OCI-LY1 (cell line): ENCODE data around the gene ENTPD2.

ENCODE experiments used
- H2AFZ ChIP-seq: fragments of 200-600 bp; sonication (generic), shearing (Covaris generic); 2 replicates; pipeline ENCODE4 v1.6.0; 2014; ENCODE audit warnings: antibody characterized with exemption, mild to moderate bottlenecking, low read length
- H3F3A ChIP-seq: fragments of 200-600 bp; sonication (generic), shearing (Covaris generic); 2 replicates; pipeline ENCODE4 v1.6.0; 2014; ENCODE audit warnings: mild to moderate bottlenecking, antibody characterized with exemption, low read length, moderate library complexity; ENCODE audit not compliant: insufficient read depth
- H3K27ac ChIP-seq: fragments of 200-600 bp; sonication (generic); 2 replicates; pipeline ENCODE4 v1.5.1; 2014; ENCODE audit warnings: low read length, mixed run types, mild to moderate bottlenecking, low read depth; ENCODE audit not compliant: poor library complexity, severe bottlenecking
- H3K27me3 ChIP-seq: fragments of 200-600 bp; sonication (generic); 2 replicates; pipeline ENCODE4 v1.6.0; 2014; ENCODE audit warnings: antibody characterized with exemption, mild to moderate bottlenecking, low read length, moderate library complexity; ENCODE audit not compliant: insufficient read depth
- H3K36me3 ChIP-seq: fragments of 200-600 bp; sonication (generic); 2 replicates; pipeline ENCODE4 v1.6.1; 2014; ENCODE audit warnings: mild to moderate bottlenecking, antibody characterized with exemption, low read length, moderate library complexity, mixed read lengths; ENCODE audit not compliant: insufficient read depth
- H3K4me1 ChIP-seq: fragments of 200-600 bp; sonication (generic); 2 replicates; pipeline ENCODE4 v1.5.1; 2014; ENCODE audit warnings: mild to moderate bottlenecking, low read length, moderate library complexity; ENCODE audit not compliant: insufficient read depth, severe bottlenecking
- H3K4me2 ChIP-seq: fragments of 200-600 bp; sonication (generic), shearing (Covaris generic); 2 replicates; pipeline ENCODE4 v1.6.1; 2014; ENCODE audit warnings: low read length
- H3K4me3 ChIP-seq: fragments of 200-600 bp; sonication (generic); 2 replicates; pipeline ENCODE4 v1.5.1; 2014; ENCODE audit warnings: low read length, low read depth, mild to moderate bottlenecking, mixed read lengths; ENCODE audit not compliant: poor library complexity, severe bottlenecking
- H3K79me2 ChIP-seq: fragments of 200-600 bp; shearing (Covaris generic); 2 replicates; pipeline ENCODE4 v1.6.1; 2016; ENCODE audit warnings: mixed run types, low read length, mixed read lengths; ENCODE audit not compliant: insufficient read depth
- H3K9ac ChIP-seq: fragments of 200-600 bp; sonication (generic), shearing (Covaris generic); 2 replicates; pipeline ENCODE4 v1.6.1; 2014; ENCODE audit warnings: mild to moderate bottlenecking, low read length, mixed read lengths
- H3K9me2 ChIP-seq: fragments of 200-600 bp; sonication (generic), shearing (Covaris generic); 2 replicates; pipeline ENCODE4 v1.6.1; 2014; ENCODE audit warnings: low read depth, mild to moderate bottlenecking, low read length, mixed read lengths
- H3K9me3 ChIP-seq: fragments of 200-600 bp; shearing (Covaris generic); 2 replicates; pipeline ENCODE4 v1.6.1; 2014; ENCODE audit warnings: low read length, mixed read lengths
- H4K20me1 ChIP-seq: fragments of 200-600 bp; sonication (generic), shearing (Covaris generic); 2 replicates; pipeline ENCODE4 v1.6.0; 2016; ENCODE audit warnings: mild to moderate bottlenecking, low read length; ENCODE audit not compliant: insufficient read depth
- EZH2 ChIP-seq: fragments of 200-600 bp; sonication (generic), shearing (Covaris generic); IDR thresholded peaks from 2 replicates; pipeline ENCODE4 v1.8.0; 2017; ENCODE audit warnings: borderline replicate concordance, mixed run types, mild to moderate bottlenecking, antibody characterized with exemption, low read length, moderate library complexity, mixed read lengths
- TF ChIP-seq, protein P1 (sequence below): fragments of 200-600 bp; sonication (generic), shearing (Covaris generic); IDR thresholded peaks from 2 replicates; pipeline ENCODE4 v1.5.1; 2017; ENCODE audit warnings: mild to moderate bottlenecking, antibody characterized with exemption, low read length, moderate library complexity, mixed read lengths

ENTPD2 gene

GRCh38 chr9:137008312-137008711 is 45.5 kb downstream of the ENTPD2 start:
- no peak overlapping the region for H3K4me3 ChIP-seq
- H3K4me1 ChIP-seq = no peaks in the 10 kb centered on the region
- no peaks in the 10 kb centered on the region for H3F3A ChIP-seq
- H3K27me3 ChIP-seq = peaks cover 3% of the 10 kb centered on the region; the same call in 1 of the 2 replicates
- no peak overlapping the region for H3K27ac ChIP-seq
- no peak overlapping the region for H3K4me2 ChIP-seq
- no peaks in the 10 kb centered on the region for H3K9me2 ChIP-seq
- H3K9me3 ChIP-seq = no peaks in the 10 kb centered on the region
- H4K20me1 ChIP-seq = no peaks in the 10 kb centered on the region
- no peaks in the 10 kb centered on the region for H3K36me3 ChIP-seq
- H2AFZ ChIP-seq = no peak overlapping the region
- TF ChIP-seq, protein P1, sequence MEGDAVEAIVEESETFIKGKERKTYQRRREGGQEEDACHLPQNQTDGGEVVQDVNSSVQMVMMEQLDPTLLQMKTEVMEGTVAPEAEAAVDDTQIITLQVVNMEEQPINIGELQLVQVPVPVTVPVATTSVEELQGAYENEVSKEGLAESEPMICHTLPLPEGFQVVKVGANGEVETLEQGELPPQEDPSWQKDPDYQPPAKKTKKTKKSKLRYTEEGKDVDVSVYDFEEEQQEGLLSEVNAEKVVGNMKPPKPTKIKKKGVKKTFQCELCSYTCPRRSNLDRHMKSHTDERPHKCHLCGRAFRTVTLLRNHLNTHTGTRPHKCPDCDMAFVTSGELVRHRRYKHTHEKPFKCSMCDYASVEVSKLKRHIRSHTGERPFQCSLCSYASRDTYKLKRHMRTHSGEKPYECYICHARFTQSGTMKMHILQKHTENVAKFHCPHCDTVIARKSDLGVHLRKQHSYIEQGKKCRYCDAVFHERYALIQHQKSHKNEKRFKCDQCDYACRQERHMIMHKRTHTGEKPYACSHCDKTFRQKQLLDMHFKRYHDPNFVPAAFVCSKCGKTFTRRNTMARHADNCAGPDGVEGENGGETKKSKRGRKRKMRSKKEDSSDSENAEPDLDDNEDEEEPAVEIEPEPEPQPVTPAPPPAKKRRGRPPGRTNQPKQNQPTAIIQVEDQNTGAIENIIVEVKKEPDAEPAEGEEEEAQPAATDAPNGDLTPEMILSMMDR = no peak
- TF ChIP-seq EZH2 = no peak
- no peak overlapping the region for H3K9ac ChIP-seq
- no peaks in the 10 kb centered on the region for H3K79me2 ChIP-seq

- Histone ChIP-seq H3K4me2 (no peak overlapping the region), H3K9ac (no peak overlapping the region), H3K27ac (no peak overlapping the region), H3K27me3 (peaks cover 3% of the 10 kb centered on the region; the same call in 1 of the 2 replicates), H3F3A (no peaks in the 10 kb centered on the region), H4K20me1 (no peaks in the 10 kb centered on the region), H3K9me2 (no peaks in the 10 kb centered on the region), H2AFZ (no peak overlapping the region), H3K4me1 (no peaks in the 10 kb centered on the region), H3K36me3 (no peaks in the 10 kb centered on the region), H3K9me3 (no peaks in the 10 kb centered on the region), H3K4me3 (no peak overlapping the region), H3K79me2 (no peaks in the 10 kb centered on the region)
- TF ChIP-seq, protein P1 = no peak
- TF ChIP-seq EZH2 = no peak
Measured at GRCh38 chr9:137007816-137008270, 46.0 kb downstream of the ENTPD2 start.

GRCh38 chr9:137007108-137007815 is 46.6 kb downstream of the ENTPD2 start:
- TF ChIP-seq, protein P1 = no peak
- TF ChIP-seq EZH2 = no peak
- Histone ChIP-seq H3K9me2 (no peaks in the 10 kb centered on the region), H3K27ac (no peak overlapping the region), H3K9me3 (no peaks in the 10 kb centered on the region), H4K20me1 (no peaks in the 10 kb centered on the region), H3K79me2 (no peaks in the 10 kb centered on the region), H3F3A (no peaks in the 10 kb centered on the region), H2AFZ (no peak overlapping the region), H3K27me3 (peaks cover under 1% of the 10 kb centered on the region; the same call in 1 of the 2 replicates), H3K4me1 (no peaks in the 10 kb centered on the region), H3K36me3 (no peaks in the 10 kb centered on the region), H3K4me2 (no peak overlapping the region), H3K4me3 (no peak overlapping the region), H3K9ac (no peak overlapping the region)
